HFFc6 (cell line): Measurements from ENCODE around the gene GNA15. TPM values are rescaled to one million over a fixed set of nuclear protein-coding genes. Genes with fewer than 3 reads are reported as not detected.
A peak's percentile ranks its signal among the peaks of the same experiment; 100 is the strongest.

Experiments
- DNase-seq: peaks from one replicate; pipeline ENCODE4 v3.0.0-alpha.2; 2018
- H3K27ac Mint-ChIP-seq: 2 replicates; pipeline ENCODE4 v1.8.0; 2020; ENCODE audit warnings: mild to moderate bottlenecking, mixed read lengths
- H3K27me3 Mint-ChIP-seq: 2 replicates; pipeline ENCODE4 v1.8.0; 2021; ENCODE audit warnings: mild to moderate bottlenecking, moderate library complexity, mixed read lengths; ENCODE audit not compliant: insufficient read depth
- H3K36me3 Mint-ChIP-seq: 2 replicates; pipeline ENCODE4 v1.8.0; 2021; ENCODE audit warnings: low read depth, mixed read lengths
- H3K4me1 Mint-ChIP-seq: 2 replicates; pipeline ENCODE4 v1.8.0; 2020; ENCODE audit warnings: low read depth, mixed read lengths
- H3K4me3 Mint-ChIP-seq: 2 replicates; pipeline ENCODE4 v1.8.0; 2020; ENCODE audit warnings: mild to moderate bottlenecking, moderate library complexity, mixed read lengths
- H3K9me3 Mint-ChIP-seq: 2 replicates; pipeline ENCODE4 v1.8.0; 2020; ENCODE audit warnings: mild to moderate bottlenecking, mixed read lengths
- total RNA-seq, 6 experiments: library from RNA; stranded (reverse); fragmentation: NEBNext Ultra II Directional; extraction: Animal tissue kit (Norgen Biotek cat#: 25700); gene quantifications; 2 replicates in 1 of 6; 3 replicates in 5 of 6; pipeline ENCODE4 v1.2.3, GENCODE V29; 2021
- TF ChIP-seq, protein P1 (sequence below): fragments of 200-600 bp; sonication (generic); IDR thresholded peaks from 2 replicates; pipeline ENCODE4 v1.5.0; 2021; ENCODE audit warnings: antibody characterized with exemption, mild to moderate bottlenecking

The GNA15 gene
- total RNA-seq, 6 experiments from 2014 or later: not detected

DNA sequence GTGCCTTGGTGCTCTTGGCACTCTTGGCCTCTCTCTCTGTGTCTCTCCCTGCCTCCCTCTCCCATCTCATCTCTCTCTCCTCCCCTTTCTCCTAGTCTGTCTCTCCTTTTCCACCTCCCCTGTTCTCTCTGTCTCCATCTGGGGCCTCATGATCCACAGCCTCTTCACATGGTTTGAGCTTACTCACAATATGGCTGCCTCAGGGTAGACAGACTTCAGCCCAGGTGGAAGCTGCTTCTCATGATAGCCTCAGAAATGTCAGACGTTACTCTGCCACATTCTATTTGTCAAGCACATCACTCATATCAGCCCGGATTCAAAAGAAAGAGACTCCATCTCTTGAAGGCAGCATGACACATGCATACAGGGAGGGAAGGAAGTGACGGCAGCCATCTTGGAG, 24.4 kb downstream of the GNA15 start:
- no peak overlapping the region for H3K4me3 Mint-ChIP-seq
- no peak for DNase-seq
- H3K9me3 Mint-ChIP-seq: peaks cover 4% of the 10 kb centered on the region; the same call in 1 of the 2 replicates
- no peak overlapping the region for H3K27ac Mint-ChIP-seq
- H3K27me3 Mint-ChIP-seq: peaks cover 1% of the 10 kb centered on the region; the same call in 1 of the 2 replicates
- H3K4me1 Mint-ChIP-seq: peaks cover 15% of the 10 kb centered on the region
- TF ChIP-seq, protein P1, sequence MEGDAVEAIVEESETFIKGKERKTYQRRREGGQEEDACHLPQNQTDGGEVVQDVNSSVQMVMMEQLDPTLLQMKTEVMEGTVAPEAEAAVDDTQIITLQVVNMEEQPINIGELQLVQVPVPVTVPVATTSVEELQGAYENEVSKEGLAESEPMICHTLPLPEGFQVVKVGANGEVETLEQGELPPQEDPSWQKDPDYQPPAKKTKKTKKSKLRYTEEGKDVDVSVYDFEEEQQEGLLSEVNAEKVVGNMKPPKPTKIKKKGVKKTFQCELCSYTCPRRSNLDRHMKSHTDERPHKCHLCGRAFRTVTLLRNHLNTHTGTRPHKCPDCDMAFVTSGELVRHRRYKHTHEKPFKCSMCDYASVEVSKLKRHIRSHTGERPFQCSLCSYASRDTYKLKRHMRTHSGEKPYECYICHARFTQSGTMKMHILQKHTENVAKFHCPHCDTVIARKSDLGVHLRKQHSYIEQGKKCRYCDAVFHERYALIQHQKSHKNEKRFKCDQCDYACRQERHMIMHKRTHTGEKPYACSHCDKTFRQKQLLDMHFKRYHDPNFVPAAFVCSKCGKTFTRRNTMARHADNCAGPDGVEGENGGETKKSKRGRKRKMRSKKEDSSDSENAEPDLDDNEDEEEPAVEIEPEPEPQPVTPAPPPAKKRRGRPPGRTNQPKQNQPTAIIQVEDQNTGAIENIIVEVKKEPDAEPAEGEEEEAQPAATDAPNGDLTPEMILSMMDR: no peak
- H3K36me3 Mint-ChIP-seq: no peaks in the 10 kb centered on the region; the same call in 1 of the 2 replicates

DNA sequence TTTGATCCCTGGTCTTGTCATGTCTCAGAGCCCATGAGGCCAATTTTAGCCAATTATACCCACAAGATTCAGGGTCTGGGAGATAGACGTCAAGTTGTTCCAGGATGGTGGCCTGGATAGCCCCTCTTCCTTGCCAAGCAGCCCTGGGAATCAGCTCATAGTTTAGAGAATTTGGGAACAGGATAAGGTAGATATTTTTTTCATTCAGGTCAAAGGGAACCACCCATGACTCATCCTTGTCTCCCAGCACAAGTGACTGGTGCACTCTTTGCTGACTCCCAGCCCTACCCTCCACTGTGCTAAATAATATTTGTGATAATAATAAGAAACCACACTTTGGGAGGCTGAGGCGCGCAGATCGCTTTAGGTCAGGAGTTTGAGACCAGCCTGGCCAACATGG, 25.6 kb downstream of the GNA15 start:
- peaks cover 1% of the 10 kb centered on the region; the same call in 1 of the 2 replicates for H3K27me3 Mint-ChIP-seq
- peaks cover 15% of the 10 kb centered on the region for H3K4me1 Mint-ChIP-seq
- H3K4me3 Mint-ChIP-seq: no peak overlapping the region
- peak overlapping the region; percentile 22; the same call in 1 of the 2 replicates for H3K27ac Mint-ChIP-seq
- peak; percentile 28 for DNase-seq
- no peaks in the 10 kb centered on the region for H3K36me3 Mint-ChIP-seq
- peaks cover 4% of the 10 kb centered on the region; the same call in 1 of the 2 replicates for H3K9me3 Mint-ChIP-seq
- TF ChIP-seq, protein P1: no peak

DNA sequence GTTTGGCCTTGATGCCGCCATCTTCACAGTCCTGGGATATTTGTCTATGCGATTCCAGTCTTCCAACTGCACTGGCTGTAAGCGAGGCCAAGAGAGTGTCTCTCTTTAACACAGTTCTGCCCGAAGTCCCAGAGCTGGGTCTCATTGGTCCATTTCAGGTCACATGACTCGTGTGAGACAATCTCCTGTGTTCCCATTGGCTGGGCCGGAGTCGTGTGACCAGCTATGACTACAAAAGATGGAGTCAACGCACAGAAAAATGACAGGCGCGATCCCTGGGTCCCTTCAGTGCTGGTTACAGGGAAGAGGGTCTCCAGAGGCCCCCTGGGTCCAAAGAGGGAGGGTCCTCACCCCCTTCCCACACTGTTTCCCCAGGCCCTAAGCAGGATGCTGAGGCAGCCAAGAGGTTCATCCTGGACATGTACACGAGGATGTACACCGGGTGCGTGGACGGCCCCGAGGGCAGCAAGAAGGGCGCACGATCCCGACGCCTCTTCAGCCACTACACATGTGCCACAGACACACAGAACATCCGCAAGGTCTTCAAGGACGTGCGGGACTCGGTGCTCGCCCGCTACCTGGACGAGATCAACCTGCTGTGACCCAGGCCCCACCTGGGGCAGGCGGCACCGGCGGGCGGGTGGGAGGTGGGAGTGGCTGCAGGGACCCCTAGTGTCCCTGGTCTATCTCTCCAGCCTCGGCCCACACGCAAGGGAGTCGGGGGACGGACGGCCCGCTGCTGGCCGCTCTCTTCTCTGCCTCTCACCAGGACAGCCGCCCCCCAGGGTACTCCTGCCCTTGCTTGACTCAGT, 26.8 kb downstream of the GNA15 start:
- H3K27me3 Mint-ChIP-seq: peaks cover 1% of the 10 kb centered on the region; the same call in 1 of the 2 replicates
- peaks cover 4% of the 10 kb centered on the region; the same call in 1 of the 2 replicates for H3K9me3 Mint-ChIP-seq
- no peak overlapping the region; the same call in 1 of the 2 replicates for H3K4me3 Mint-ChIP-seq
- H3K4me1 Mint-ChIP-seq: peaks cover 15% of the 10 kb centered on the region
- no peaks in the 10 kb centered on the region for H3K36me3 Mint-ChIP-seq
- H3K27ac Mint-ChIP-seq: no peak overlapping the region
- DNase-seq: no peak
- TF ChIP-seq, protein P1: no peak

DNA sequence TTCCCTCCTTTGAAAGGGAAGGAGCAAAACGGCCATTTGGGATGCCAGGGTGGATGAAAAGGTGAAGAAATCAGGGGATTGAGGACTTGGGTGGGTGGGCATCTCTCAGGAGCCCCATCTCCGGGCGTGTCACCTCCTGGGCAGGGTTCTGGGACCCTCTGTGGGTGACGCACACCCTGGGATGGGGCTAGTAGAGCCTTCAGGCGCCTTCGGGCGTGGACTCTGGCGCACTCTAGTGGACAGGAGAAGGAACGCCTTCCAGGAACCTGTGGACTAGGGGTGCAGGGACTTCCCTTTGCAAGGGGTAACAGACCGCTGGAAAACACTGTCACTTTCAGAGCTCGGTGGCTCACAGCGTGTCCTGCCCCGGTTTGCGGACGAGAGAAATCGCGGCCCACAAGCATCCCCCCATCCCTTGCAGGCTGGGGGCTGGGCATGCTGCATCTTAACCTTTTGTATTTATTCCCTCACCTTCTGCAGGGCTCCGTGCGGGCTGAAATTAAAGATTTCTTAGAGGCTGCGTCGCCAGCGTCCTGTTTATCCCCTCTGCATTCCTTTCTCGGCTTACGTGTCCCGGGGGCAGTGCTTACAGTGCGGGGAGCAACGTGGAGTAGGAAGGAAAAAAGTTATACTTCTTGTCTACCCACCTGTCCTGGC, 27.5 kb downstream of the GNA15 start:
- TF ChIP-seq, protein P1: peak; percentile 99
- peak overlapping the region; percentile 31; the same call in 1 of the 2 replicates for H3K4me3 Mint-ChIP-seq
- H3K27me3 Mint-ChIP-seq: peaks cover 4% of the 10 kb centered on the region; the same call in 1 of the 2 replicates
- peak; percentile 31 for DNase-seq
- peaks cover 15% of the 10 kb centered on the region for H3K4me1 Mint-ChIP-seq
- H3K9me3 Mint-ChIP-seq: peaks cover 4% of the 10 kb centered on the region; the same call in 1 of the 2 replicates
- no peaks in the 10 kb centered on the region for H3K36me3 Mint-ChIP-seq
- H3K27ac Mint-ChIP-seq: no peak overlapping the region

DNA sequence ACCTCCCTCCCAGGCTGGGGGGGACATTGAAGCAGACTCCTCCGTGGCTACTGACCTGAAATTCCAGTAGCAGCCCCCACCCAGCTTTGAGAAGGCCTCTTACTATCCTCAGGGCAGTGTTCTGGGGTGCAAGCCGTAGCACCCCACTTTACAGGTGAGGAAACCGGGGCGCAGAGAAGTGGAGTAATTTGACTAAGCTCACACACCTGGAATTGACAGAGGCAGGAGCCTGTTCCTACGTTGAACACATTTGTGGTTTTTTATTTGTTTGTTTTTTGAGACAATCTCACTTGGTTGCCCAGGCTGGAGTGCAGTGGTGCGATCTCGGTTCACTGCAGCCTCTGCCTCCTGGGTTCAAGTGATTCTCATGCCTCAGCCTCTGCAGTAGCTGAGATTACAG, 28.1 kb downstream of the GNA15 start:
- H3K4me1 Mint-ChIP-seq: peaks cover 15% of the 10 kb centered on the region
- TF ChIP-seq, protein P1: no peak
- peaks cover 4% of the 10 kb centered on the region; the same call in 1 of the 2 replicates for H3K9me3 Mint-ChIP-seq
- H3K27ac Mint-ChIP-seq: no peak overlapping the region
- no peak overlapping the region for H3K4me3 Mint-ChIP-seq
- no peak for DNase-seq
- H3K27me3 Mint-ChIP-seq: peaks cover 4% of the 10 kb centered on the region; the same call in 1 of the 2 replicates
- H3K36me3 Mint-ChIP-seq: no peaks in the 10 kb centered on the region
